COR-L47 (cell line): Measurements from ENCODE around the gene LDOC1.
"Not testable (repeated sequence)": the region's sequence is repeated elsewhere in the genome, so short reads cannot be mapped to it uniquely, and the experiment has no call there.

Experiments
- DNase-seq: peaks from one replicate; lab custom pipeline; 2025; lab: John Stamatoyannopoulos, UW

Gene LDOC1

GRCh38 chrX:141176586-141177451 lies at the start of gene LDOC1:
LDOC1 (minus strand) TSS chrX:141177129; CDS start chrX:141177021, 108 bp downstream.
- DNase-seq: peak; percentile 6

- DNase-seq: no peak
Observed at GRCh38 chrX:141221611-141222010, 44.7 kb upstream of the LDOC1 start.

GRCh38 chrX:141220342-141221008 lies 43.5 kb upstream of the LDOC1 start:
- DNase-seq: no peak

GRCh38 chrX:141214196-141214595 lies 37.3 kb upstream of the LDOC1 start:
- DNase-seq: no peak

GRCh38 chrX:141201962-141202361 lies 25.0 kb upstream of the LDOC1 start:
- DNase-seq: no peak

- not testable (repeated sequence) for DNase-seq
Observed at GRCh38 chrX:141188573-141188972, 11.6 kb upstream of the LDOC1 start.

GRCh38 chrX:141185366-141185765 lies 8.4 kb upstream of the LDOC1 start:
- no peak for DNase-seq

GRCh38 chrX:141183000-141183399 lies 6.1 kb upstream of the LDOC1 start:
- DNase-seq: no peak

GRCh38 chrX:141180851-141181250 lies 3.9 kb upstream of the LDOC1 start:
- DNase-seq: no peak

GRCh38 chrX:141175786-141176185 lies 1.1 kb downstream of the LDOC1 start:
- no peak for DNase-seq

- DNase-seq: no peak
Observed at GRCh38 chrX:141164406-141164805, 12.5 kb downstream of the LDOC1 start.

GRCh38 chrX:141158084-141158483 lies 18.8 kb downstream of the LDOC1 start:
- no peak for DNase-seq

GRCh38 chrX:141155231-141155630 lies 21.7 kb downstream of the LDOC1 start:
- not testable (repeated sequence) for DNase-seq

GRCh38 chrX:141142946-141143345 lies 34.0 kb downstream of the LDOC1 start:
- DNase-seq: no peak

GRCh38 chrX:141133272-141133671 lies 43.7 kb downstream of the LDOC1 start:
- no peak for DNase-seq

- no peak for DNase-seq
Observed at GRCh38 chrX:141127146-141127545, 49.8 kb downstream of the LDOC1 start.
